Mucosa of stomach (tissue), 1 donor: ENCODE data around the gene GARRE1.
A peak's percentile ranks its signal among the peaks of the same experiment; 100 is the strongest.
"Not testable (repeated sequence)": the region's sequence is repeated elsewhere in the genome, so short reads cannot be mapped to it uniquely, and the experiment has no call there.

Experiments
- H3K27me3 ChIP-seq: one replicate; pipeline ENCODE4 v1.7.0; 2013; ENCODE audit warnings: mild to moderate bottlenecking, low read length; ENCODE audit not compliant: control insufficient read depth, insufficient read depth
- H3K36me3 ChIP-seq: one replicate; pipeline ENCODE4 v1.7.0; 2013; ENCODE audit warnings: low read length; ENCODE audit not compliant: control insufficient read depth, insufficient read depth
- H3K4me1 ChIP-seq: one replicate; pipeline ENCODE4 v1.7.0; 2013; ENCODE audit warnings: mild to moderate bottlenecking, low read length; ENCODE audit not compliant: control insufficient read depth, insufficient read depth
- H3K4me3 ChIP-seq: one replicate; pipeline ENCODE4 v1.7.0; 2013; ENCODE audit warnings: low read length
- H3K9ac ChIP-seq: one replicate; pipeline ENCODE4 v1.7.0; 2013; ENCODE audit warnings: mild to moderate bottlenecking, low read length, moderate library complexity
- H3K9me3 ChIP-seq: one replicate; pipeline ENCODE4 v1.7.0; 2013; ENCODE audit warnings: mild to moderate bottlenecking, low read length, moderate library complexity; ENCODE audit not compliant: control insufficient read depth
- donor health status: Pancreatic carcinoma.

The GARRE1 gene

DNA sequence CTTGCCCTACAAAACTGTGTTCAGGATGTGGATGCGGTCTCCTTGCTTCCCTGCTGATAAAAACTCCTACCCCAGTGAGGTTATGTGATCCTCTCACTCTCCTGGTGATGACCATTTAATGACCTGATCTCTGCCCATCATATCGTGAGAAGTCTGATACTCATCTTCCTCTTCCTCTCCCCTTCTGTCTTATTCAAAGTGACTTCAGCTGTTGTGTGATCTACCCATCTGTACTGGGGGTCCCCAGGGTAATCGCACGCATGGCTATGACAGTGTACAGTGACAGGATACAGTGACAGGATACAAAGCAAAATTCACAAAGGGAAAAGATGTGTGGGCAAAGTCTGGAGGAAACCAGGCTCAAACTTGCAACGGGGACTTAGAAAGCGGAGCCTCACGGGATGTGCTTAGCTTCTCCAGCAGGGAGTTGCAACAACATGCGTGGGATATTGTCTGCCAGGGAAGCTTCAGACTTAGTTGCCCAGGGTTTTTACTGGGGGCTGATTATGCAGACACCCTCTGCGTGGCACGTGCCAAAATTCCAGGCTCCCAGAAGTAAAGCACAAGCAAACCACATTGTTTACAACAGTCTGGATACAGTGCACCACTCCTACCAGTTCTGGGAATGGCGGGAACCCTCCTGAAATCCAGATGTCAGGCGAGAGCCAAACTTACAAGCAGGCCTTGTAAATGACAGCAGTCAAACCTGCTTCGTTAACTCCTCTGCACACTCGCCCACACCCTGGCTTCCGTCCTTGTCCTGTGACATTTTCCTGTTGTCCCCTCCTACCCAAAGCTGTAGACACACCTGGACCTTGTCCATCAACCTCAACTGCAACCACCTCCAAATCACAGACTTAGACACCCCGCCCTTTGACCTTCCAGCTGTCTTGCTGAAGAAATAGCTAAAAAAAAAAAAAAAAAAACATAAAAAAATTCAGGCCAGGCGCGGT lies 18.0 kb upstream of the GARRE1 start:
- Histone ChIP-seq H3K36me3 (no peaks in the 10 kb centered on the region), H3K4me1 (peaks cover 12% of the 10 kb centered on the region), H3K9ac (no peak overlapping the region), H3K4me3 (no peak overlapping the region), H3K27me3 (no peaks in the 10 kb centered on the region), H3K9me3 (no peaks in the 10 kb centered on the region)

DNA sequence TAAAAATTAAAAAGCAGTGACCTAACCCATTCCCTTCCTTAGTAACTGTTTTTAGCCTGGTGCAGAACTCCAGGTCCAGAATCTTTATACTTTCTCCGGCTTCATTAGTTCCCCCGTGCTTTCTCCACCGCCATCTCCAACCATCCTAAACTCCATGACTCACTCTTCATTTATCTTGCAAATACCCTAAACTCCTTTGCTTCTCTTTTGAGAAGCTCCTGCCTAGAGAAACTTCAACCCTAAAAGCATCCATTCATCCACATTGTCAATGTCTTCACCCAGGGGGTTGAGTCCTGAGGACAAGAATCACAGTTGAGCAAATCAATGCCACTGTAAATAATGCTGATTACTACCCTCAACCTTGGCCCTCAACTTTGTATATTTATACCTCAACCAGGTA lies 17.1 kb upstream of the GARRE1 start:
- Histone ChIP-seq H3K9me3 (no peaks in the 10 kb centered on the region), H3K4me1 (peaks cover 11% of the 10 kb centered on the region), H3K4me3 (no peak overlapping the region), H3K9ac (no peak overlapping the region), H3K36me3 (no peaks in the 10 kb centered on the region), H3K27me3 (no peaks in the 10 kb centered on the region)

DNA sequence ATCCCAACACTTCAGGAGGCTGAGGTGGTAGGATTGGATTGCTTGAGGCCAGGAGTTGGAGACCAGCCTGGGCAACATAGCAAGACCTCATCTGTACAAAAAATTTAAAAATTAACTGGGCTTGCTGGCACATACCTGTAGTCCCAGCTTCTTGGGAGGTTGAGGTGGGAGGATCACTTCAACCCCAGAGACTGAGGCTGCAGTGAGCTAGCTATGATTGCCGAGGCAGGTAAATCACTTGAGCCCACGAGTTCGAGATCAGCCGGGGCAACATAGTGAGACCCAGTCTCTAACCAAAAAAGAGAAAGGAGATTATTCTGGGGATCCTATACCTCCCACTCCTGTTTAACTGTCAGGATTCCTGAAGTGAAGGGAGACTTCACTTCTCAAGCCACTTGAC lies 16.4 kb upstream of the GARRE1 start:
- H3K4me3 ChIP-seq, result no peak overlapping the region
- no peak overlapping the region for H3K9ac ChIP-seq
- no peaks in the 10 kb centered on the region for H3K9me3 ChIP-seq
- H3K27me3 ChIP-seq, result no peaks in the 10 kb centered on the region
- peaks cover 5% of the 10 kb centered on the region for H3K4me1 ChIP-seq
- H3K36me3 ChIP-seq, result no peaks in the 10 kb centered on the region

DNA sequence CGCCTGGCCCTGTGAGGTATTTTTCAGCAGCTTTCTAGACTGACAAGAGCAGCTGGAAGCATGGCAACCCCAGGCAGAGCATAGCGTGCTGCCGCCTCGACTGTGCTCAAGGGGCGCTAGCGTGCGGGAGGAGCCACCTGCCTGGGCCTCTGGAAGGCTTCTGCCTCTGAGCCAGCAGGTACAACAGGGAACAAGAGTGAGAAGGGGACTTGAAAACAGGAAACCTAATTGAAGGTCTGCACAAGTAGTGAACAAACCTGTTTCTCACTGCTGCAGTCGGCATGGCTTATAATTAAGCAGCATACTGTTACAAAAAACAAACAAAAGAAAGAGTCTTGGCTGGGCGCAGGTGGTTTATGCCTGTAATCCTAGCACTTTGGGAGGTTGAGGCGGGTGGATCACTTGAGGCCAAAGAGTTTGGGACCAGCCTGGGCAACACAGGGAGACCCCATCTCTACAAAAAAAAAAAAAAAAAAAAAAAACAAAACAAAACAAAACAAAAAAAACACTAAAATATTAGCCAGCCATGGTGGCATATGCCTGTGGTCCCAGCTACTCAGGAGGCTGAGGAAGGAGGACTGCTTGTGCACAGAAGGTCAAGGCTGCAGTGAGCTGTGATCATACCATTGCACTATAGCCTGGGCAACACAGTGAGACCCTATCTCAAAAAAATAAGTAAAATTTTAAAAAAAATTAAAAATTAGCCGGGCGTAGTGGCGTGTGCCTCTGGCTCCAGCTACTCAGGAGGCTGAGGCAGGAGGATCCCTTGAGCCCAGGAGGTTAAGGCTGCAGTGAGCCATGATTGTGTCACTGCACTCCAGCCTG lies 12.6 kb upstream of the GARRE1 start:
- Histone ChIP-seq H3K4me1 (no peaks in the 10 kb centered on the region), H3K9me3 (no peaks in the 10 kb centered on the region), H3K36me3 (no peaks in the 10 kb centered on the region), H3K27me3 (no peaks in the 10 kb centered on the region), H3K4me3 (no peak overlapping the region), H3K9ac (no peak overlapping the region)

DNA sequence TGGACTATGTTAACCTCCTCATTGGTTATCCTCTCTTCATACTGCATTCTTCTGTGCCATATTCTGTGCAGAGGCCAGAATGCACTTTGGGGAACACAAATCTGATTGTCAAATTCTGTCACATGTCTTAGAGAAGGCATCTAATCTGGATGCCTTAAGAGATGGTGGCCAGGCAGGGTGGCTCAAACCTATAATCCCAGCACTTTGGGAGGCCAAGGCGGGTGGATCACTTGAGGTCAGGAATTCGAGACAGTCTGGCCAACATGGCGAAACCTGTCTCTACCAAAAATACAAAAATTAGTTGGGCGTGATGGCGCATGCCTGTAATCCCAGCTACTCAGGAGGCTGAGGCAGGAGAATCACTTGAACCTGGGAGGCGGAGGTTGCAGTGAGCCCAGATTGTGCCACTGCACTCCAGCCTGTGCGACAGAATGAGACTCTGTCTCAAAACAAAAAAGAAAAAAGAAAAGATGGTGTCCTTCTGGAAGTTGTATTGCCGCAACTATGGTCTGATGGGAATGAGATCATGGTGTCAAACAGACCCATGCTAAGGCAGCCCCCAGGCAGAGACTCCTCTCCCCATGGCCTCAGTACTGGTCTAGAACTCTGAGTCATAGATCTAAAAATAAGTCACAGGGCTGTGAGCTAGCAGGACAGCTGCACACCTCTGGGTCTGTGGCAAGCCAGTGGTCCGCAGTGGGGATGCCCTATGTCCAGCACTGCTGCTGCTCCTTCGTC lies 11.0 kb upstream of the GARRE1 start:
- not testable (repeated sequence) for H3K4me3 ChIP-seq, H3K9me3 ChIP-seq, H3K4me1 ChIP-seq, H3K9ac ChIP-seq, H3K27me3 ChIP-seq, H3K36me3 ChIP-seq

- Histone ChIP-seq H3K27me3 (no peaks in the 10 kb centered on the region), H3K9ac (no peak overlapping the region), H3K36me3 (no peaks in the 10 kb centered on the region), H3K9me3 (no peaks in the 10 kb centered on the region), H3K4me1 (no peaks in the 10 kb centered on the region), H3K4me3 (no peak overlapping the region)
Measured at GRCh38 chr19:34243876-34244578, 10.3 kb upstream of the GARRE1 start.

DNA sequence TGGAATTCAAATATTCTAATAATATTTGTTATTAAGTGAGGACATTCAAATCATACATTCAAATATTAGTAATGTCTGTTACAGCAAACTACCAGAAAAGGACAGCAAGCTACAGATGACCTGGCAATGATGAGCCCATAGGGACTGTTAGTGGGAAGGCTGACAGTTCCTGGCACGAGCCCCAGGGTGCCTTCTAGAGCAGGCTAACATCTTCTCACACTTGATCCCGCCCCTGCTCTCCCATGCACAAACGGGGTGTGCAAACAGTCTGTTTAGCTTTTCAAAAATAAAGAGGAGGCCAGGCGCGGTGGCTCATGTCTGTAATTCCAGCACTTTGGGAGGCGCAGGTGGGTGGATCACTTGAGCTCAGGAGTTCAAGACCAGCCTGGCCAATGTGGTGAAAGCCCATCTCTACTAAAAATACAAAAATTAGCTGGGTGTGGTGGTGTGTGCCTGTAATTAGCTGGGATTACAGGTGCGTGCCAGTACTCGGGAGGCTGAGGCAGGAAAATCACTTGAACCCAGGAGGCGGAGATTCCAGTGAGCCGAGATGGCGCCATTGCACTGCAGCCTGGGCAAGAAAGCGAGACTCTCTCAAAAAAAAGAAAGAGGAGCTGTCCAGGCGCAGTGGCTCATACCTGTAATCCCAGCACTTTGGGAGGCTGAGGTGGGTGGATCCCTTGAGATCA lies 9.6 kb upstream of the GARRE1 start:
- H3K4me3 ChIP-seq, result no peak overlapping the region
- H3K36me3 ChIP-seq, result no peaks in the 10 kb centered on the region
- no peak overlapping the region for H3K9ac ChIP-seq
- no peaks in the 10 kb centered on the region for H3K4me1 ChIP-seq
- no peaks in the 10 kb centered on the region for H3K9me3 ChIP-seq
- H3K27me3 ChIP-seq, result no peaks in the 10 kb centered on the region

DNA sequence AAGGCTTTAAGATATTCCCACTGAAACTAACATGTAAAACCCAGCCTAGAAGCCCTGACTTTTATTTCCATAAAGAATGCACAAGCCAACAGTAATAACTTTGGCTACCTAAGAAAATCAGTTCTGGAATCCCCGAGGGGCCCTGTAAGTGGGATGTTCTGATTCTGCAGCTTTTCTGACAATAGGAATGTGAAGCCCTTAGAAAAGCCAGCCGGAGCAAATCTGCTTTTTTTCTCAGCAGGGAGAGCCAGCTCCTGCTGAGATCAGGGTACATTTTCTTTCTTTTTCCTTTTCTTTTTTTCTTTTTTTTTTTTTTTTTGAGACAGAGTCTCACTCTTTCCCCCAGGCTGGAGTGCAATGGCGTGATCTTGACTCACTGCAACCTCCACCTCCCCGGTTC lies 8.0 kb upstream of the GARRE1 start:
- Histone ChIP-seq H3K9me3 (no peaks in the 10 kb centered on the region), H3K4me3 (no peak overlapping the region), H3K27me3 (no peaks in the 10 kb centered on the region), H3K36me3 (no peaks in the 10 kb centered on the region), H3K4me1 (no peaks in the 10 kb centered on the region), H3K9ac (no peak overlapping the region)

GRCh38 chr19:34248941-34249340 lies 5.4 kb upstream of the GARRE1 start:
- Histone ChIP-seq H3K4me1 (no peaks in the 10 kb centered on the region), H3K4me3 (no peak overlapping the region), H3K27me3 (no peaks in the 10 kb centered on the region), H3K9ac (no peak overlapping the region), H3K9me3 (no peaks in the 10 kb centered on the region), H3K36me3 (no peaks in the 10 kb centered on the region)

DNA sequence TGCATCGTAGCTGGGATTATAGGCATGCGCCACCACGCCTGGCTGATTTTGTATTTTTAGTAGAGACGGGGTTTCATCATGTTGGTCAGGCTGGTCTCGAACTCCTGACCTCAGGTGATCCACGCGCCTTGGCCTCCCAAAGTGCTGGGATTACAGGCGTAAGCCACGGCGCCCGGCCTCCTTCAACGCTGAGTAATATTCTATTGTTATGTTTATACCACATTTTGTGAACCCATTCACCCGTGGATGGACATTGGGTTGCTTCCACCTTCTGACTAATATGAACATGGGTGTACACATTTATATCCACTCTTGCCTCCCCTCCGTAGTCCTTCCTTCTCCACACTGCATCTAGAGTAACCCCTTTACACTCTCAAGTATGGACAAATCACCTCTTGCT lies 1.2 kb upstream of the GARRE1 start:
- H3K36me3 ChIP-seq, H3K4me1 ChIP-seq, H3K9me3 ChIP-seq, H3K9ac ChIP-seq, H3K4me3 ChIP-seq, H3K27me3 ChIP-seq: not testable (repeated sequence)

- H3K36me3 ChIP-seq, H3K9me3 ChIP-seq, H3K27me3 ChIP-seq, H3K4me1 ChIP-seq: not testable (repeated sequence)
- Histone ChIP-seq H3K9ac (peak overlapping the region; percentile 97), H3K4me3 (peak overlapping the region; percentile 60)
Measured at GRCh38 chr19:34253681-34254045, 691 bp upstream of the GARRE1 start.
